ENCODE data around the gene GPR89B.
A peak's percentile ranks its signal among the peaks of the same experiment; 100 is the strongest.
"Not testable (repeated sequence)": the region's sequence is repeated elsewhere in the genome, so short reads cannot be mapped to it uniquely, and the experiment has no call there.

Gene GPR89B

DNA sequence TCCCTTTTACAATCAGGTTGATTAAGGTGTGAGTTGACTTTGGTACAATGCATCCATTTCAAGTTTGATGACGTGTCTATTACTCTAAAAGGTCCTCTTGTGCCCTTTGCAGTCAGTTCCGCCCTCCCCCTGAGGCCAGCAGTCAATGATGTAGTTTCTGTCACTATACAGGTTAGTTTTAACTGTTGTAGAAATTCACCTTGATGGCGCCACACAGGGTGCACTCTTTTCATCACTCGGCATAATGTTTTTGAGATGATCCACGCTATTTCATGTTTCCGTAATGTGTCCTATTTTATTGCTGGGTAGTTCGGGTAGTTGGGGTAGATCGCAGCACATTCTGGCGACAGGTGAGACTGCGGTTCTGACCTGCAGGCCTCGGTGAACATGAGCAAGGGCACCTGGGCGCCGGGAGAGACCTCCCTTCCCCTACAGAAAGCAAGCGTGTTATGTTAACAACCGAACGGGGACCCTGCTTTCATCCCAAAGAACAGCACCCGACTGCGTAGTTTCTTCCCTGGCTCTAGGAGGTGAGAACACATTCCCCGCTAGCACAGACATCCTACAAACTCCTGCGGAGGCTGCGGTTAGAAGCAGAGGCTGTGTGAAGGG is 109.7 kb downstream of the GPR89B start:
- DNase-seq: not testable (repeated sequence)

DNA sequence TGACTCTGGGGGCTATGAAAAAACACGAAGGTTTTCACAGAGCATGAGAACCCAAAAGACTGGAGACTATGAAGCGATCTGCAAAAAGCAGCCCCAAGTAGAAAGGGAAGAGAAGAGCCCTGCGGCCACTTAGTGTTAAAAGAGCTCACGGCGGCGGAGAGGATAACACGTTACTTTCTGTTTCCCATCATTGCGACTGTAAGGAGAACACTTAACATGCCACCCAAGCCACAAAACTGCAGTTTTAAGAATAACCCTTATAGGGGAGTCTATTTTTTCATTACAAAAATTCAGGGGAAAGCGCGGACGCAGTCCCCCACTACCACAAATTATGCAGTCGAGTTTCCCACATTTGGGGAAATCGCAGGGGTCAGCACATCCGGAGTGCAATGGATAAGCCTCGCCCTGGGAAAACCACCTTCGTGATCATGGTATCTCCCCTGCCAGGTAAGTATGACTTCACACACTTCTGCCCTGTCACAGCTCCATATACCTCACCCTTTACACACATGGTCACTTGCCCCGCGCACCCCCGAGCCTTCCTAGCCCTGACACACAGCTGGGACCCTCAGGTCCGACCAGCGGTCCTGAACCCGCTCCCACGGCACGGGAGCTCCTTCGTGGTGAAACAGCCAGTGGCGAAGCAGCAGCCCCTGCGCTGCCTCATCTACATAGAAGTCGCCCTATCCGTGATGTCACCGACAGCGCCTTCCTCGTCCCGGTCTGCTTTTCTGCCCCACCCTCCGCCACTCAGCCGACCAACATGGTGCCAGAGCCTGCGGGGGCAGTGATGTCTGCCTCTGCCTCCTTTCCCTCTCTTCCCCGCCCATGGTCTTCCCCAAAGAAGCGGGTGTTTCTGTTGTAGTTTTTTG is 110.5 kb downstream of the GPR89B start:
- peak; percentile 92 for DNase-seq
